Endothelial cell of umbilical vein (primary cell): Measurements from ENCODE around the gene AP2A2. TPM values are rescaled to one million over a fixed set of nuclear protein-coding genes. Genes with fewer than 3 reads are reported as not detected.

Source experiments
- BruUV-seq: library from RNA; stranded (reverse); fragments of 400-500 nt; replicated peaks from 2 replicates; lab custom pipeline; 2021; lab: Mats Ljungman, UMichigan
- CTCF ChIA-PET: fragments of 300-600, 350-600 bp; sonication (Branson Sonifier 250); formaldehyde crosslinking; loops from one replicate; lab custom pipeline; 2021; ENCODE audit warnings: antibody characterized with exemption, inconsistent platforms; lab: Charles Lee
- POLR2A ChIA-PET: fragments of 300-600, 350-600 bp; sonication (Branson Sonifier 250); formaldehyde crosslinking; loops from one replicate; lab custom pipeline; 2021; ENCODE audit warnings: antibody characterized with exemption, inconsistent platforms; lab: Charles Lee
- DNase-seq: peaks from one replicate; pipeline ENCODE4 v3.0.0-alpha.2; 2011; ENCODE audit warnings: low read depth, low spot score
- FAIRE-seq: peaks from 2 replicates; lab custom pipeline; 2011; peaks lifted over from hg19 to GRCh38; lab: Jason Lieb, UNC
- H2AFZ ChIP-seq: 2 replicates; pipeline ENCODE4 v1.6.0; 2012; ENCODE audit warnings: low read depth, low read length, control low read depth, inconsistent platforms
- H3K27ac ChIP-seq: 2 replicates; pipeline ENCODE4 v1.5.1; 2011; ENCODE audit warnings: low read depth, mild to moderate bottlenecking, control low read depth, low read length, moderate library complexity; ENCODE audit not compliant: insufficient read depth
- H3K27me3 ChIP-seq, 2 experiments: 2 replicates each; pipeline versions ENCODE4 v1.6.0 to v1.6.1; 2011; ENCODE audit warnings: low read length in 2 of 2, mixed read lengths in 1 of 2; ENCODE audit not compliant: control insufficient read depth in 2 of 2, insufficient read depth in 2 of 2
- H3K36me3 ChIP-seq, 2 experiments: 2 replicates in 1 of 2; 3 replicates in 1 of 2; pipeline ENCODE4 v1.5.1; 2011; ENCODE audit warnings: low read length in 2 of 2, mild to moderate bottlenecking in 1 of 2, moderate library complexity in 1 of 2; ENCODE audit not compliant: control insufficient read depth in 2 of 2, insufficient read depth in 2 of 2; ENCODE audit errors: extremely low read depth in 1 of 2
- H3K4me1 ChIP-seq: 3 replicates; pipeline ENCODE4 v1.5.1; 2011; ENCODE audit warnings: mild to moderate bottlenecking, low read length; ENCODE audit not compliant: control insufficient read depth, insufficient read depth; ENCODE audit errors: extremely low read depth
- H3K4me2 ChIP-seq: 2 replicates; pipeline ENCODE4 v1.6.1; 2011; ENCODE audit warnings: low read length, control low read depth, mixed read lengths; ENCODE audit not compliant: insufficient read depth
- H3K4me3 ChIP-seq, 3 experiments: fragments of 200-600 bp in 1 of 3; sonication (generic), shearing (Covaris generic) in 1 of 3; replicated peaks in 1 of 3; 2 replicates each; pipeline ENCODE4 v1.5.1; 2011 to 2016; ENCODE audit warnings: control low read depth in 3 of 3, low read length in 3 of 3, mild to moderate bottlenecking in 2 of 3, inconsistent platforms in 1 of 3, low read depth in 1 of 3, moderate library complexity in 1 of 3; ENCODE audit not compliant: insufficient read depth in 1 of 3
- H3K79me2 ChIP-seq: 2 replicates; pipeline ENCODE4 v1.6.0; 2012; ENCODE audit warnings: low read length, inconsistent platforms; ENCODE audit not compliant: control insufficient read depth, insufficient read depth
- H3K9ac ChIP-seq: replicated peaks from 2 replicates; pipeline ENCODE3; 2011; ENCODE audit warnings: low read length, control low read depth; ENCODE audit not compliant: insufficient read depth; ENCODE audit errors: extremely low read depth
- H3K9me1 ChIP-seq: replicated peaks from 3 replicates; pipeline ENCODE4 v1.6.0; 2011; ENCODE audit warnings: mild to moderate bottlenecking, low read length; ENCODE audit not compliant: control insufficient read depth, insufficient read depth; ENCODE audit errors: extremely low read depth
- H3K9me3 ChIP-seq: replicated peaks from 2 replicates; pipeline ENCODE4 v1.5.1; 2012; ENCODE audit warnings: low read length, inconsistent platforms; ENCODE audit not compliant: control insufficient read depth, insufficient read depth
- H4K20me1 ChIP-seq: replicated peaks from 2 replicates; pipeline ENCODE3; 2011; ENCODE audit warnings: mild to moderate bottlenecking, low read length; ENCODE audit not compliant: control insufficient read depth, insufficient read depth; ENCODE audit errors: extremely low read depth
- CTCF ChIP-seq, 2 donors: IDR thresholded peaks; 1 replicate in 1 of 2; 2 replicates in 1 of 2; pipeline ENCODE4 v1.5.1; 2011; ENCODE audit warnings: low read length in 2 of 2, mild to moderate bottlenecking in 2 of 2, moderate library complexity in 2 of 2, control low read depth in 1 of 2, inconsistent platforms in 1 of 2, low read depth in 1 of 2; ENCODE audit not compliant: insufficient read depth in 1 of 2; ENCODE audit errors: extremely low read depth in 1 of 2
- EZH2 ChIP-seq: IDR thresholded peaks from 2 replicates; pipeline ENCODE4 v1.6.1; 2012; ENCODE audit warnings: borderline replicate concordance, low read depth, mild to moderate bottlenecking, moderate library complexity, low read length, inconsistent platforms; ENCODE audit not compliant: severe bottlenecking
- FOS ChIP-seq: IDR thresholded peaks from 2 replicates; pipeline ENCODE4 v1.6.1; 2011; ENCODE audit warnings: mild to moderate bottlenecking, low read length, moderate library complexity, borderline replicate concordance; ENCODE audit not compliant: insufficient read depth
- GATA2 ChIP-seq: IDR thresholded peaks from 2 replicates; pipeline ENCODE4 v1.7.0; 2011; ENCODE audit warnings: low read depth, mild to moderate bottlenecking, moderate library complexity, mixed read lengths, low read length; ENCODE audit not compliant: insufficient read length, insufficient read depth
- MAX ChIP-seq: IDR thresholded peaks from 2 replicates; pipeline ENCODE4 v1.6.1; 2011; ENCODE audit not compliant: insufficient read depth, insufficient read length
- POLR2AphosphoS5 ChIP-seq: IDR thresholded peaks from 2 replicates; pipeline ENCODE4 v1.6.1; 2012; ENCODE audit warnings: low read depth, mild to moderate bottlenecking, control low read depth, low read length, moderate library complexity; ENCODE audit not compliant: insufficient read depth
- dilution Hi-C: fragments of 300-500 bp; cut with MboI; formaldehyde crosslinking; loops from one replicate; pipeline ENCODE4 v1.15.0; 2019; ENCODE audit warnings: low sequenced_read_pairs; ENCODE audit not compliant: extremely low pct_ligation_motif_present
- intact Hi-C: fragments of 100-400 bp; cut with micrococcal nuclease; formaldehyde crosslinking; loops from one replicate; pipeline ENCODE4 v1.10.0; 2022
- polyA plus RNA-seq, 4 experiments: library from polyadenylated mRNA; depleted of rRNA in 3 of 4; stranded (reverse) in 3 of 4; unstranded in 1 of 4; fragments of >200 nt; gene quantifications; 2 replicates each; pipeline versions ENCODE4 v1.2.1 to v1.2.3, GENCODE V29; 2011 to 2012; ENCODE audit warnings: missing spikeins in 1 of 4
- total RNA-seq: library from RNA; stranded (reverse); gene quantifications from 2 replicates; pipeline ENCODE4 v1.2.3, GENCODE V29; 2021

Gene AP2A2
- total and polyA plus RNA-seq, 2 donors (not counting 3 experiments of a cell fraction or from before 2014, with no cell fraction given): 89.5 to 92.6 TPM

- peaks cover 12 to 35% of the 10 kb centered on the region in 2 experiments for H3K36me3 ChIP-seq
- FAIRE-seq (no peak), DNase-seq (peak; percentile 13)
- BruUV-seq: no TSS peak
- no peak overlapping the region for H3K4me3 ChIP-seq
- ChIA-PET CTCF (interaction anchor here (0.6 to 1.9 kb wide), 12 partner anchors 13 to 154 kb away, joined by 3 to 9 read pairs (median 4); no protein-coding TSS in a partner anchor), POLR2A (no interaction called here)
- no peak overlapping the region for H2AFZ ChIP-seq
- no peak for TF ChIP-seq MAX
- TF ChIP-seq POLR2AphosphoS5: no peak
- TF ChIP-seq CTCF (IDR thresholded peaks at IDR 0.05; ENCODE audit: extremely low read depth in 1 of 2, insufficient read depth in 1 of 2, low read depth in 1 of 2, low read length in 2 of 2): peak in 1 of 2 donors; percentile 57
- no peak for TF ChIP-seq EZH2
- no peak for TF ChIP-seq FOS
- TF ChIP-seq GATA2: no peak
- H3K9me3 ChIP-seq: no peaks in the 10 kb centered on the region
- no peaks in the 10 kb centered on the region for H4K20me1 ChIP-seq
- no peaks in the 10 kb centered on the region for H3K9me1 ChIP-seq
- H3K27ac ChIP-seq: no peak overlapping the region
- dilution Hi-C loops (no loop called here), intact Hi-C loops (loop anchor here (1.0 kb wide), 2 partner anchors 49 to 153 kb away; no protein-coding TSS in a partner anchor)
- no peak overlapping the region for H3K9ac ChIP-seq
- no peaks in the 10 kb centered on the region for H3K27me3 ChIP-seq
- no peak overlapping the region for H3K4me2 ChIP-seq
- no peaks in the 10 kb centered on the region for H3K4me1 ChIP-seq
- H3K79me2 ChIP-seq: no peaks in the 10 kb centered on the region
These were observed 27.5 kb upstream of the AP2A2 start for GRCh38 chr11:898143-898511.
